NCI-H2196 (cell line): Measurements from ENCODE around the gene HS3ST3A1.

Experiments
- DNase-seq: peaks from one replicate; lab custom pipeline; 2025; ENCODE audit not compliant: unreplicated experiment; lab: John Stamatoyannopoulos, UW

The HS3ST3A1 gene

DNA sequence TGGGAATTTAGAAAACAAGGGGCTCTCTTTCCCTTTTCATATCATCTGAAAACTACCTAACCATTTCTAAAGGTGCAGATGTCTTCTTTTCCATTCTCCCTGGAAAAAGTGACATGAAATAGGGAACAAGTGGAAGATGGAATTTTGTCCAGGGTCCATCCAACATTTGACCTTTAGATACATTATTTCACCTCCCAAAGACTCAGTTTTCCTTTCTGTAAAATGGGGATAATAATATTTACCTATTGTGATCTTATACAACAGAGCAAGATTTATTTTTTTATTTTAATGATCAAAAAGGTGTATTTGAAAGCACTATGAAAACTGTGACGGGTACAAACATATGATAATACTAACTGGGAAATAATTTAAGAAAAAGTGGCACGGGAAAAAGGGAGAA lies 106.3 kb downstream of the HS3ST3A1 start:
- no peak for DNase-seq

DNA sequence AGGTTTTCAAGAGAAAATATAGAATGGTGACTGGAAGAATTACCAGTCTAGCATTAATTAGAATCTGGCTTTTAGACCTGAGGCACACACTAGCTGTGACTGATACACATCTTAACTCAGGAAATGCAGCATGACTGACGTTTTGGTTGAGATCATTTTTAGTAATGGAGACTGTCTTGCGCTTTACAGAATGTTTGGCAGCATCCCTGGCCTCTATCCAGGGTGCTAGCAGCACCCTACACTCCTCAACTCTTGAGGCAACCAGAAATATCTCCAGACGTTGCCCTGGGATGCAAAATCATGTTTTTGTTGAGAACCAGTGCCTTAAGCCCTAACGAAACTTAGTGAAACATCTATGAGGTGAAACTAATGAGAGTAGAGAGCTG lies 109.0 kb downstream of the HS3ST3A1 start:
- DNase-seq, result no peak

DNA sequence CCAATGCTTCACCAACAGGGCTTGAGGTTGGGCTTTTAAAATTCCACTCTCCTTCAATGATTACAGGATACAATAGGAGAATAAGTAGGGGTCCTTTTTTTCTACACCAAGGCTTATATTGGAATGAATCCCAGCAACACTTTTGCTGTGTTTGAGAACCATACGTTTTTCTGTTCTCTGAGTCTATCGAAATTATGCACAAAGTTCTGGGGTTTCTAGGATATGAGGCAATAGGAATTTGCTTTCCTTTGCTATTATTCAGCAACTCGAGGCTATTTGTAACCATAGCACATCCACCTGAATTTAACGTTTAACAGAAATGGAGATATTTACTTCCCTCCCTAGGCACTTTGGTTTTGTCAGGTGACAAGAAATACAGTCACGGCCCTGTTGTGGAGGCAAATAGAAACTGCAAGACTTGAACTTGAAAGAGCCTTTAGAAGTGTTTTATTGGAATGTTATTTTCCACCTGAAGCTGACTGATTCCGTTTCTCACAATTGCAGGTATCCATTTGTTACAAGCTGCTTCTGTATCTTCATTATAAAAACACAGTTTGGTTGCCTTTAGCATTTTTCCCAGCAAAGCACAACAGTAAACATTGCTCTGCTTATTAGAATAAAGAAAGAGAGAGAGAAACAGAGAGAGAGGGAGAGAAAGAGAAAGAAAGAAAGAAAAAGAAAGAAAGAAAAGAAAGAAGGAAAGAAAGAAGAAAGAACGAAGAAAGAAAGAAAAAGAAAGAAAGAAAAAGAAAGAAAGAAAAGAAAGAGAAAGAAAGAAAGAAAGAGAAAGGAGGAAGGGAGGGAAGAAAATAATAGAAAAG lies 109.6 kb downstream of the HS3ST3A1 start:
- no peak for DNase-seq

DNA sequence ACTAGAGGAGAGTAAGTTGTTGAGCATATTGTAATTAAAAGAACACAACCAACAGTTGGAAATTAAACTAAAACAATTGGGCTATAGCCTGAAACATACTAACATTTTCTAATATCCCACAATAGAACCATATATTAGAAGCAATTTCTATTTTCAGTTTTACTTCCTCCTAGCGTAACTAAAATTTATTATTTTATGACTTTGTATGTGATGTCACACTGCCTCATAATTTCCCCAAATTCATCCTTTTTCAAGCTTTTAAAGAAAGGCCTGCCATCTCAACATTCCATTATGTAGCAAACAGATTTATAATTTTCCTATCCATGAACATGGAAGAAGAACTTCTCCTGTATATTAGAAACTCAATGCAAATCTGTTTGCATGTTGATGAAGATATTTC lies 110.2 kb downstream of the HS3ST3A1 start:
- DNase-seq, result no peak

DNA sequence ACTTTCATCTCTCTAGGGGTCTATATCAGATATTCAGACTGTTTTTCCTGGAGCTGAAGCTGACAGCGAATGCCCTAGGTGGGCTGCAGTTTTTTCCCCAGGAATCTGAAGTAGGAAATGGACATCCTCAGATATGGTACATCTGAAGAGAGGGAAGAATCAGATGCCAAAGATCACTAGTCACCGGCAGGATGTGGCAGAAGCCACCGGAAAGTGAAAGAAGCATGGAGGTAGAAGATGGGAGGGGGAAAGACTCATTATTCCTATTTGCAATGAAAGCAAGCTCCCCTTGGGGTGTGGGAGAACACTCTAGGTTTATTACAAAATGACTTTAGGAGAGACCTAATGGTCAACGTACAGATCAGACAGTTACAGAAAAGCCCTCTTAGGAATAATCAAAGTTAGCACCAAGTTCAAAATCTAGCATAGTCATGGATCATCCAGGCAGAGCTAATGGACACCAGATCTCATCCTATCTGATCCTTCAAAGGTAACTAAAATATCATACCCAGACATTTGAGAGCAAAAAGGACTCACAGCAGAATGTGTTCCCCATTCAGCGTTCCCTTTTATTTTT lies 110.7 kb downstream of the HS3ST3A1 start:
- no peak for DNase-seq

DNA sequence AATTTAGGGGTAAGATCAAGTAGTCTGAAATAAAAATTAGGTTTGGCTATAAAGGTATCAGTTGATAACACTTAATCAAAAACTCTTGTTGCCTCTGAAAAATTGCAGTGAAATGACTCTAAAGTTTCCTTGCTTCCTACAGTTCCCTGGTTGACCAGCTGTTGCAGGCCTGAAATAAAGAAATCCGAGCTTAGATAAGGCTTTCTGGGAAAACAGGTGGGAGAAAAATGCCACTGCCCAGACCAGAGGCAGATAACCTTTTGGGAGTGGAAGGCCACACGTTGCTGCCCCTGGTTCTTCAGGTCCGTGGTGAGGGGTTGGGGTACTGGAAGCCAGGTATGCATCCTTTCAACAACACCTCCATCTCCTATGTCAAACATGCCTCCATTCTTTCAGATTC lies 111.3 kb downstream of the HS3ST3A1 start:
- no peak for DNase-seq

DNA sequence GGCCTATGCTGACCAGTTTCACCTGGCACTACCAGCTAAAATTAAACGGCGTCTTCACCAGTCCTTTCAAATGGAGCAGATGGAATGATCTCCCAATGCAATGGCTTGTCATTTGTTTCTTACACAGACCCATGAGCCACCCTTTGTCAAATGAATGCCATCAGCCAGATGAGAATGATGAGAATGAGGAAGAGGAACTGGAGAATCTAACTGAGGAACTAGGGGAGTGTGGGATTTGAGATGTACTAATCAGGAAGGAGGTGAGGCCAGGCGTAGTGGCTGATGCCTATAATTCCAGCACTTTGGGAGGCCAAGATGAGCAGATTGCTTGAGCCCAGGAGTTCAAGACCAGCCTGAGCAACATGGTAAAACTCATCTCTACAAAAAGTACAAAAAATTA lies 116.4 kb downstream of the HS3ST3A1 start:
- no peak for DNase-seq

DNA sequence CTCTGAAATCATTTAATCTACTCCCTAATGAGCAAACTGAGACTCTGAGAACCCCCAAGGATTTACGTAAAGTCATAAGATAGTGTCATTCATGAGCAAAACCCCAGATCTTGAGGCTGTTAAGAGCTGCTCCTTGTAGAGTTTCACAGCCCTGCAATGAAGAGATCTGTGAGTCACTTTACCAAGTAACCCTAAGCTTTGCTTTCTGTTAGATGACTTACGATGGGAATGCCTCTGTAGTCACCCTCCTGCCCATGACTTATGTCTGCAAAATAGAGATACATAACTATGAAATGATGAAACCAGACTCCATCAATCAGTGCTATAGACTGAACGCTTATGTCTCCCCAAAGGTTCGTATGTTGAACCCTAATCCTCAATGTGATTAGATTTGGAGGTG lies 117.7 kb downstream of the HS3ST3A1 start:
- no peak for DNase-seq

DNA sequence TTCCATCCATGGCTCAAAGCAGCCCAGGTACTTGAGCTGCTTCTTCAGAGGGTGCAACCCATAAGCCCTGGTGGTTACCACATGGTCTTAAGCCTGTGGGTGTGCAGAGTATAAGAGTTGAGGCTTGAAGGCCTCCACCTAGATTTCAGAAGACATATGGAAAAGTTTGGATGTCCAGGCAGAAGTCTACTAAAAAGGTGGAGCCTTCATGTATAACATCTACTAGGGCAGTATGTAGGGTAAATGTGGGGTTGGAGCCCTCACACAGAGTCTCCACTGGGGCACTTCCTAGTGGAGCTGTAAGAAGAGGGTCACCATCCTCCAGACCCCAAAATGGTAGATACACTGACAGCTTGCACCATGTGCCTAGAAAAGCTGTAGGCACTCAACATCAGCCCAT lies 120.9 kb downstream of the HS3ST3A1 start:
- no peak for DNase-seq

DNA sequence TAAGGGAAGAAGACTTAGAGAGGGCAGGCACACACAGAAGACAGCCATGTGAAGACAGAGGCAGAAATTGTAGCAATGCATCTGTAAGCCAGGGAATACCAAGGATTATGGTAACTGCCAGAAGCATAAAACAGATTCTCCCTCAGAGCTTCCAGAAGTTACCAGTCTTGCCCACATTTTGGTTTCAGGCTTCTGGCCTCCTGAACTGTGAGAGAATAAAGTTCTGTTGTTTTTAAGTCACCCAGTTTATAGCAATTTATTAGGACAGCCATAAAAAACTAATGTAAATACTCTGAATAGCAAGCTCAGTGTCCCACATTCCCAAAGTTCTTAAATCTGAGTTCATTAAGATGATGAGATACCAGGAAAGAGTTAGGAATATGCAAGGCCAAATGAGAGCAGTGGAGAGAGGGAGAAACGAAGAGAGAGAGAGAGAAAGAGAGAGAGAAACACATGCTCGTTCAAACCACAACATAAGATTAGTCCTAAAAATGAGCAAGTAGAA lies 123.4 kb downstream of the HS3ST3A1 start:
- no peak for DNase-seq

DNA sequence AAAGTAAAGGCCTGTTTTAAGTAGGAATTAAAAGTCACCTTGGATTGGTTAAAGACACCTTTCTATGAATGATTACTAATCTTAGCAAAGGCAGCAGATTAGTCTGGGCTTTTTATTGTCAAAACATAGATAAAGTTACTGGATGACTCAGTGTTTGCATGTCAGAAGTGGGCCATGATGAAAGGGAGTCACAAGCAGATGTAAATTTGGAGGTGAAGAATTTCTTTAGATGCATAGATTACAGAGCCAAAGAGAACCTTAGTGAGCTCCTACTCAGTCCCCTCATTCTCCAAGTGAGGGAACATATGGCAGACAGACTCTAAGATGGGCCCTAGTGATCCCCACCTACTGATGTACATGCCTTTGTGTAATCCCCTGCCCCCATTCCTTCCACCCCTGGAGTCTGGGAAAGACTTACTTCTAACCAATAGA lies 124.5 kb downstream of the HS3ST3A1 start:
- no peak for DNase-seq

DNA sequence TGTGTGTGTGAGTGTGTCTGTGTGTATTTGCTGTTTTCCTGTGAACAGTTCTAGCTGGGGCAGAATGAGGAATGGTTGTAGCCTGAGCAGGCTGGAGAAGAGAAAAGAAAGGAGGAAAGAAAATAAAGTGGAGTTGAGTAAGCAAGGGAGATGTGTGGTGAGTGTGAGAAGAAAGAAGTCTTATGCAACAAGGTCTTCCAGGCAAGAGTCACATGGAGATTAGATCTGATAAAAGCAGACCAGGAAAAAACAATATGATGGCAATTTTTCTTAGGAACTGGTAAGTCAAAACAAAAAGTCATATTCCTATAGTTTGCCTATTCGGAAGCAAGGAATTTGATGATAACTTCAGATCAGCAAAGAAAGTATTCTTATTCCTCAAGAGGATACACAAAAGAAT lies 125.0 kb downstream of the HS3ST3A1 start:
- no peak for DNase-seq

DNA sequence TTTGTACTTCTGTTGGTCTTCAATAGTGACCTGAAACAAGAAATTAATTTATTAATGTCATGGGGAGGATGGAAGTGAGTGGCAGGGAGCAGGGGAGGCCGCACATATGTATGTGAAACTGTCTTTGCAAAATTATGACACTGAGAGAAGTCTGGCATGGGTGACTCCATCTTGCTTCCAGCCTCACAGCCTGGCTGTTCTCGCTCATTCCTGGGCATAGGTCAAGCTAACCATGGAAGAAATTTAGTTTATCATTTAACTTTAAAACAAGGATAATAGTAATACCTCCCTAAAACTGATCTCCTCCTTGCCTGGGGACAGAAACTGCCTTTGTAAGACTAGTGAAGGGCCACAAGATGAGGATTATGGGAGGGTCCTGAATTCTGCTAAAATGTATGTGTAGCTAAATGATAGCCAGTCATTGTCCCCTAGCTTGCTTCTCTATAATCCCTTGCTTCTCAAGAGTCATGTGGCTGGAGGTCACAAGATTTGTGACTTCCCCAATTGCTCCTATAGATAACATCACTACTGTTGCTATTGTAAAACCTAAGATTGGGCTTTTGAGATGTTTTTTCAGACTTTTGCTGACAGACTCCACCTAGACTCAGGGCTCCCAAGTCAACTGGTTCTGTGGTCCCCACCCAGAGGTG lies 126.0 kb downstream of the HS3ST3A1 start:
- no peak for DNase-seq

DNA sequence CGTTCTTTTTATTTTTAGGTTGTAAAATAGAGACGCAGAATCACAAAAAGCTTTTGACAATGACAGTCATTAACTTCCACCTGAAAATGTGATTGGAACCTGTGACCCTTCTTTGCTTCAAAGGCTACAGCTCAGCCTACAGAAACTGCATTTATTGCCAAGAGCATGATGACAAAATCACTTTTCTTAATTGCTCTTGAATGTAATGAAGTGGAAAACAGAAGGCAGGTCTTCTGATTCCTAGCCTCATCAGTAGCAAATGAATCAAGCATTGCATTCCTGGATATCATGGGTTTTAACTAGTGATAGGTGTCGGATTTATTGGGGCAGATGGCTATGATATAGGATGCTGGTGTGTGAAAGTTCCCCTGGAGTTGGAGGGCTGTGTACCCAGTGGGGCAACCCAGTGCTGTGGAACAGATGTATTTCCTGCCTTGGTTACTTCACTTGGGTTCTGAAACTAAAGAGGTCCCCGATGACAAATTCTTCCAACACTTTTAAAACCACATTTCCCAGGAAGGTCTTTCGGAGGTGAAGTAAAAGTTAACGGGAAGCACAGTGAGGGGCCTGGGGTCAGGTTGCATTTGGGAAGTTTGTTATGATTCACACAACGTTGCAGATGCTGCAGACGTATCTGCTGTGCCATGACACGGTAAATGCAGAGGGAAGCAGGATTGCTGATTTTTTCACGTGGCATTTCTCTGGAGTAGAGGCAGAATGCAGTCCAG lies 127.5 kb downstream of the HS3ST3A1 start:
- no peak for DNase-seq

DNA sequence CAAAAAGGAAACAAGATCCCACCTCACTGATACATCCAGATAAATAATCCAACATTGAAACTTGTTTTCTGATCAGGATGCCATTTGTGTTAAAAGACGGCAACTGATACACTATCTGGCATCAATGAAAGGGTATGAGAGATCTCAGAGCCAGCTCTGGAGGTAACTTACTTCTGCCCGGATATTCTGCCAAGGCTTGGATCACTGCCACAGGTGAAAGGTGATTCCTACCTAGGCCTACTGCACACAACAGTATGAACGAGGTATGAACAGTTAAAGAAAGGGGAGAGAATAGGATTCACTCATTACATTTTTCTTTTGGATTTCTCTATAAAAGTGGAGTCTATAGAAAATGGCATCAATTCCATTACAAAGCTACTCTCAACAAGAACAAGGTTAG lies 136.1 kb downstream of the HS3ST3A1 start:
- DNase-seq, result no peak

DNA sequence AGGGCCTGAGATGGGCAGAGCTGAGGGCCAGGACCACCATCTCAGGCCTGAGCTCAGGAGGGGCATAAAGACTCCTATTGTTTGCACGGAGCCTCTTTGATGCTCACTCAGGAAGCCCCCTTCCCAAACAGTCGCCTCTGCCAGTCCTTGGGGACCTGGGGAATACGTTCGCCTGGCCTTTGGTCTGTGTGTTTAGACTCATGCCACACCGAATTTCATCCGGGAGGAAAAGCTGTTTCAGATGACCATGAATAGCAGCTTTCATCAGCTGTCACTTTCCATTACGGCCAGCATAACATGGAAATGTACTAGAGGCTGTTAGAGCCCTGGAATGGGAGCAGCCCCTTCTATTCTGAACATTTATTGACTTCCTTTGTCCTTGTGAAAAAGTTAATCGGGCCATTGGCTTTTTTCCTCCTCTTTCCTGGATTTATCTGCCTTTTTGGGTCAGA lies 139.0 kb downstream of the HS3ST3A1 start:
- no peak for DNase-seq

DNA sequence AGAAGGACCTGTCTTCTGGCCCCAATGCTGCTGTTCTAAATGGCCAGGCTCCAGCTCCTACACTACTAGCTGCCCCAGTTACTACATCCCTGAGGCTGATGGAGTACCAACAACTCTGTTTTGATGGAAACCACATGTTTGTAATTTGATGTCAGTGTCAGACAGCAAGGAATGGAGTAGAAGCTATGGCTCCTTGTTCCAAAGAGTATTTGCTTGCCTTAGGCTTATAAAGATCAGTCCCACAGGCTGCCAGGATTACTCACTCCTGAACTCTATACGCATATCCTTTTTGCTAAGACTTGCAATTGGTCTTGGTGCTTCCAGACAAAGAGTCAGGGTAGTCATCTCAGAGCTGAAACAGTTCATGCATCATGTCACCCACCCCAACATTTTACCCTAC lies 139.6 kb downstream of the HS3ST3A1 start:
- no peak for DNase-seq

DNA sequence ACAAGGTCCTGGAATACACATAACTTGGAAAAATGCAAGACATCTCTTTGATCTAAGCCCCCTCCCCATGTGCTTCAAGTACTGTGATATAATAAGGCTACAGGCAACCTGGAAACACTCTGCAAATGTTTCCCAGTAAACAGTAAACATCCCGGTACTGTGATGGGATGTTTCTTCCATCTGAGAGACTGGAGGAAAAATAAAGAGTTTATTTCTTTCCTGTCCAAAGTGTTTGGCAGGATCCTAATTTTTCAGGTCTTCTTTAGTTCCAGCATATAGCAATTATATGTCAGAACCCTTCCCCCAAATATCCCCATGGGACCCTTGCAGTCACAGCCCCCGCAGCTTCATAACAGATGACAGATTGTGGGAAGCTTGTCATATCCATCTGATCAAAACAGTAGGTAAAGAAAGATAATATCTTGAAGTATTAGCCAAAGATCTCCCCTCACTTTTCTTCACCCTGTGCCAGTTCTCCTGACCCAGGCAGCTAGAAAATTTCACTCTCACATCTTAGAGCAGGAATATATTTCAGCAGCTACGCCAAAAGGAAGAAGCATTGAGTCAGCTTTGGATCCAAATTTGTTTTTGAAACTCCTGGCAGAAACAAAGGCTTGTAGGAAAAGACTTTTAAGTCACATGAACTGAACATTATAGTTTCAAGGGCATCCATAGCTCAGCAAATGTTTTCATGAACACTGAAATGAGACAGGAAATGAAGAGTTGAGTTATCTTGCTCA lies 141.3 kb downstream of the HS3ST3A1 start:
- DNase-seq, result no peak

DNA sequence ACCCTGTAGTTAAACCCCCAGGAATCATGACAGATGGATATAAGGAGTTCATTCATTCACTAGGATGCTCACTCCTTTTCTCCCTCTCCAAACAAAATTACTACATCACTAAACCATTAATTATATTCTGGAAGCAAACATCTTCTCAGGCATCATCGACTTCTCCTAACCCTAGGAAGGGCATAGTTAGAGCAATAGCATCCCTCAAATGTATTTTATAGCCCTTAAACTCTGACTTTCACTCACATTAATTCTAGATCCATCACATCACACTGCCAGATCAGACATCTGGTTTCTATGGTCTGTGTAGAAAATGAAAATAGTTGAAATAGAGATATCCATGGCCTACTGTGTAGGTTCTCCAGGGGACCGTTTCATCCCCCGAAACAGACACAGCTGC lies 143.9 kb downstream of the HS3ST3A1 start:
- no peak for DNase-seq
